OCI-LY7 (cell line): Measurements from ENCODE around the gene MYLK. TPM values are rescaled to one million over a fixed set of nuclear protein-coding genes. Genes with fewer than 3 reads are reported as not detected.

ENCODE experiments used
- BruUV-seq: library from RNA; stranded (reverse); fragments of 400-500 nt; replicated peaks from 2 replicates; lab custom pipeline; 2021; lab: Mats Ljungman, UMichigan
- CTCF ChIA-PET: fragments of 300-600 bp; sonication (Branson Sonifier 250); formaldehyde crosslinking; loops from one replicate; lab custom pipeline; 2022; ENCODE audit warnings: antibody characterized with exemption; ENCODE audit not compliant: unreplicated experiment; lab: Charles Lee
- POLR2A ChIA-PET: fragments of 300-600 bp; sonication (Branson Sonifier 250); formaldehyde crosslinking; loops from one replicate; lab custom pipeline; 2022; ENCODE audit warnings: antibody characterized with exemption; lab: Charles Lee
- DNase-seq: peaks from one replicate; pipeline ENCODE4 v3.0.0-alpha.2; 2015; ENCODE audit warnings: low spot score
- H2AFZ ChIP-seq: fragments of 200-600 bp; sonication (generic), shearing (Covaris generic); 2 replicates; pipeline ENCODE4 v1.6.1; 2014; ENCODE audit warnings: mild to moderate bottlenecking, antibody characterized with exemption, low read length, moderate library complexity
- H3K27ac ChIP-seq: fragments of 200-600 bp; sonication (generic); 2 replicates; pipeline ENCODE4 v1.5.1; 2014; ENCODE audit warnings: mixed run types, low read depth, mild to moderate bottlenecking, moderate library complexity, low read length, inconsistent platforms; ENCODE audit not compliant: poor library complexity, severe bottlenecking
- H3K36me3 ChIP-seq: fragments of 200-600 bp; sonication (generic); 2 replicates; pipeline ENCODE4 v1.6.1; 2014; ENCODE audit warnings: mild to moderate bottlenecking, antibody characterized with exemption, low read length, moderate library complexity, mixed read lengths; ENCODE audit not compliant: insufficient read depth
- H3K4me1 ChIP-seq: fragments of 200-600 bp; sonication (generic); 2 replicates; pipeline ENCODE4 v1.5.1; 2014; ENCODE audit warnings: mild to moderate bottlenecking, low read length; ENCODE audit not compliant: insufficient read depth, poor library complexity, severe bottlenecking
- H3K4me2 ChIP-seq: fragments of 200-600 bp; sonication (generic); 2 replicates; pipeline ENCODE4 v1.6.1; 2014; ENCODE audit warnings: mild to moderate bottlenecking, low read length
- H3K4me3 ChIP-seq: fragments of 200-600 bp; sonication (generic); 2 replicates; pipeline ENCODE4 v1.5.1; 2014; ENCODE audit warnings: mild to moderate bottlenecking, low read depth, low read length; ENCODE audit not compliant: poor library complexity, severe bottlenecking
- H3K79me2 ChIP-seq: fragments of 200-600 bp; sonication (generic); 2 replicates; pipeline ENCODE4 v1.6.1; 2016; ENCODE audit warnings: low read depth, mild to moderate bottlenecking, low read length, moderate library complexity, mixed read lengths; ENCODE audit not compliant: insufficient read depth
- H3K9me2 ChIP-seq: fragments of 200-600 bp; sonication (generic); 2 replicates; pipeline ENCODE4 v1.6.1; 2016; ENCODE audit warnings: mild to moderate bottlenecking, low read length, mixed read lengths; ENCODE audit not compliant: insufficient read depth
- H3K9me3 ChIP-seq: fragments of 200-600 bp; sonication (generic); 2 replicates; pipeline ENCODE4 v1.6.1; 2014; ENCODE audit warnings: mild to moderate bottlenecking, mixed run types, low read length, mixed read lengths
- H4K20me1 ChIP-seq: fragments of 200-600 bp; sonication (generic); 2 replicates; pipeline ENCODE4 v1.6.1; 2014; ENCODE audit warnings: mild to moderate bottlenecking, antibody characterized with exemption, low read length, moderate library complexity, mixed read lengths; ENCODE audit not compliant: insufficient read depth
- EZH2phosphoT487 ChIP-seq: fragments of 200-600 bp; sonication (generic); IDR thresholded peaks from 2 replicates; pipeline ENCODE4 v1.6.1; 2018; ENCODE audit warnings: low read depth, borderline replicate concordance, mild to moderate bottlenecking, mixed run types, antibody characterized with exemption, low read length, moderate library complexity, mixed read lengths
- intact Hi-C: fragments of 100-400 bp; cut with micrococcal nuclease; formaldehyde crosslinking; loops from one replicate; pipeline ENCODE4 v1.10.0; 2022; ENCODE audit not compliant: unreplicated experiment
- total RNA-seq, 2 experiments: library from RNA; depleted of rRNA in 1 of 2; stranded (reverse); fragments of >200 nt in 1 of 2; shearing (Covaris generic) in 1 of 2; gene quantifications; 2 replicates each; pipeline ENCODE4 v1.2.3, GENCODE V29; 2014 to 2022
- TF ChIP-seq, protein P1 (sequence below): fragments of 200-600 bp; sonication (generic); conservative IDR thresholded peaks from 2 replicates; pipeline ENCODE4 v1.5.1; 2014; ENCODE audit warnings: mild to moderate bottlenecking, antibody characterized with exemption, low read length, moderate library complexity, mixed read lengths

MYLK gene
- total RNA-seq, 2 experiments from 2014 or later, result not detected

DNA sequence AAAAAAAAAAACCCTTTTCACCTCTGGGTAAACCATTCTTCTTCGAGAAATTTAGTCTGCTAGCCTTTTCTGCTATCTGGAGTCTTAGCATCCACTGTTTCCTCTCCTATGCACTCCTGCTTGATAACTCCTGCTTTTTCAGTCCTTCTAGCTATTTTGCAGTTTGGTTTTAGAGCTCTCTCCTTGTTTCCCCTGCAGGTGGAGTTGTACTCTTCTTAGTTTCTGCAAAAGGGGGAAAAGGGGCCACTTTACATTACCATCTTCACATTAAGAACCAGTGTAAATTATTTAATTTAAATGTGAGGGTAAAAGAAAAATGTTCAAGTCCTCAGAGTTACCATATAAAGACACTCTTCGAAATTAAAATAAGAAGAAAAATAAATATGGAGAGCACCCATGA is 23.6 kb upstream of the MYLK start:
- no peaks in the 10 kb centered on the region for H3K36me3 ChIP-seq
- H3K27ac ChIP-seq, result no peak overlapping the region
- TF ChIP-seq, protein P1, sequence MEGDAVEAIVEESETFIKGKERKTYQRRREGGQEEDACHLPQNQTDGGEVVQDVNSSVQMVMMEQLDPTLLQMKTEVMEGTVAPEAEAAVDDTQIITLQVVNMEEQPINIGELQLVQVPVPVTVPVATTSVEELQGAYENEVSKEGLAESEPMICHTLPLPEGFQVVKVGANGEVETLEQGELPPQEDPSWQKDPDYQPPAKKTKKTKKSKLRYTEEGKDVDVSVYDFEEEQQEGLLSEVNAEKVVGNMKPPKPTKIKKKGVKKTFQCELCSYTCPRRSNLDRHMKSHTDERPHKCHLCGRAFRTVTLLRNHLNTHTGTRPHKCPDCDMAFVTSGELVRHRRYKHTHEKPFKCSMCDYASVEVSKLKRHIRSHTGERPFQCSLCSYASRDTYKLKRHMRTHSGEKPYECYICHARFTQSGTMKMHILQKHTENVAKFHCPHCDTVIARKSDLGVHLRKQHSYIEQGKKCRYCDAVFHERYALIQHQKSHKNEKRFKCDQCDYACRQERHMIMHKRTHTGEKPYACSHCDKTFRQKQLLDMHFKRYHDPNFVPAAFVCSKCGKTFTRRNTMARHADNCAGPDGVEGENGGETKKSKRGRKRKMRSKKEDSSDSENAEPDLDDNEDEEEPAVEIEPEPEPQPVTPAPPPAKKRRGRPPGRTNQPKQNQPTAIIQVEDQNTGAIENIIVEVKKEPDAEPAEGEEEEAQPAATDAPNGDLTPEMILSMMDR, result peak; percentile 58
- TF ChIP-seq EZH2phosphoT487, result no peak
- intact Hi-C loops, result no loop called here
- no peak overlapping the region for H3K4me3 ChIP-seq
- H3K4me1 ChIP-seq, result no peaks in the 10 kb centered on the region
- H3K9me2 ChIP-seq, result no peaks in the 10 kb centered on the region
- no peaks in the 10 kb centered on the region for H3K9me3 ChIP-seq
- CTCF ChIA-PET, result no interaction called here
- POLR2A ChIA-PET, result no interaction called here
- DNase-seq, result no peak
- H3K79me2 ChIP-seq, result no peaks in the 10 kb centered on the region
- no TSS peak for BruUV-seq
- no peaks in the 10 kb centered on the region for H4K20me1 ChIP-seq
- H2AFZ ChIP-seq, result no peak overlapping the region
- H3K4me2 ChIP-seq, result no peak overlapping the region

DNA sequence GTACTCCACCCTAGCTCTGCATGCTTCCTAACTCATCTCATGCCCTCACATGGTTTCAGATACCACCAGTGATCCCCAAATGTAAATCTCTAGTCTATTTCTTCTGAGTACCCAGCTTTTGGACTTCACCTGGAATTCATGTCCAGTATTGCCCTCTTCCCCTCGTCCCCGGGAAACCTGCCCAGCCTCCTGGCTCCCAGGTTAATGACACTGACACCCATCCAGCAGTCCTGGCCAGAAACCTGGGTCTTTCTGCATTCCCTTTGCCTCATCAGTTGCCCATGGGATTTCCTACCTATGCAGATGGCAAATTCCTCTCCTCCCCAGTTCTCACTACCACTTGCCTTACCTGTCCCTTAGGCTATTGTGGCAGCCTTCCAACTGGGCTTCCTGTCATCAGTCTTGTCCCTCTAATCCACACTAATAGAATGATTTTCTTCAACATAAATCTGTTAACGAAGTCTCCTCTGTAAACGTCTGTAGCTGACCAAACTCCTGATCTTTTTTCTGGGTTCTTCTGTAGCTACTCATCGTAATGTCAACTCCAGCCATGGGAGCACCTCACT is 15.3 kb upstream of the MYLK start:
- Histone ChIP-seq H2AFZ (no peak overlapping the region), H3K4me3 (no peak overlapping the region), H3K4me2 (no peak overlapping the region), H3K79me2 (no peaks in the 10 kb centered on the region), H3K27ac (no peak overlapping the region), H3K9me2 (no peaks in the 10 kb centered on the region), H3K36me3 (no peaks in the 10 kb centered on the region), H3K9me3 (peaks cover 2% of the 10 kb centered on the region; the same call in 1 of the 2 replicates), H3K4me1 (no peaks in the 10 kb centered on the region), H4K20me1 (no peaks in the 10 kb centered on the region)
- POLR2A ChIA-PET, result interaction anchor here (0.9 kb wide), 1 partner anchor 13 kb away, joined by 3 read pairs; no protein-coding TSS in a partner anchor
- TF ChIP-seq EZH2phosphoT487, result no peak
- TF ChIP-seq, protein P1, result no peak
- BruUV-seq, result no TSS peak
- intact Hi-C loops, result no loop called here
- DNase-seq, result no peak
- CTCF ChIA-PET, result no interaction called here

DNA sequence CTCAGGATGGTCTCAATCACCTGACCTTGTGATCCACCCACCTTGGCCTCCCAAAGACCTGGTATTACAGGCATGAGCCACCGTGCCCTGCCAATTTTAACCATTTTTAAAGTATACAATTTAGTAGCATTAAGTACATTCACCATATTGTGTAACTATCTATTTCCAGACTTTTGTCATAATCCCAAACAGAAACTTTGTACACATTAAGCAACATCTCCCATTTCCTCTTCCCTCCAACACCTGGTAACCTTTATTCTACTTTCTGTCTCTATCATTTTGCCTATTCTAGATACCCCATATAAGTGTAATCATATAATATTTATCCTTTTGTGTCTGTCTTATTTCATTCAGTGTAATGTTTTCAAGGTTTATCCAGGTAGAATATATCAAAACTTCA is 8.9 kb upstream of the MYLK start:
- intact Hi-C loops, result no loop called here
- H2AFZ ChIP-seq, result no peak overlapping the region
- DNase-seq, result no peak
- H3K4me3 ChIP-seq, result no peak overlapping the region
- no peaks in the 10 kb centered on the region for H3K9me2 ChIP-seq
- no peaks in the 10 kb centered on the region for H3K79me2 ChIP-seq
- BruUV-seq, result no TSS peak
- no peaks in the 10 kb centered on the region for H3K36me3 ChIP-seq
- POLR2A ChIA-PET, result no interaction called here
- CTCF ChIA-PET, result no interaction called here
- no peak overlapping the region for H3K27ac ChIP-seq
- H3K4me1 ChIP-seq, result no peaks in the 10 kb centered on the region
- TF ChIP-seq, protein P1, result no peak
- no peak for TF ChIP-seq EZH2phosphoT487
- H4K20me1 ChIP-seq, result no peaks in the 10 kb centered on the region
- H3K4me2 ChIP-seq, result no peak overlapping the region
- H3K9me3 ChIP-seq, result peaks cover 15% of the 10 kb centered on the region; the same call in 1 of the 2 replicates
